ENCODE data around the gene HTR4.
"Not testable (repeated sequence)": the region's sequence is repeated elsewhere in the genome, so short reads cannot be mapped to it uniquely, and the experiment has no call there.

HTR4 gene

GRCh38 chr5:148539851-148540250, 114.5 kb downstream of the HTR4 start:
- DNase-seq (ENCODE audit: low read depth in 2 of 3, low spot score in 2 of 3), result no peak

- DNase-seq (ENCODE audit: low read depth in 2 of 3, low spot score in 2 of 3), result no peak
Observed at GRCh38 chr5:148535190-148535589, 119.1 kb downstream of the HTR4 start.

- no peak for DNase-seq (ENCODE audit: low read depth in 2 of 3, low spot score in 2 of 3)
Observed at GRCh38 chr5:148532969-148533670, 121.2 kb downstream of the HTR4 start.

DNA sequence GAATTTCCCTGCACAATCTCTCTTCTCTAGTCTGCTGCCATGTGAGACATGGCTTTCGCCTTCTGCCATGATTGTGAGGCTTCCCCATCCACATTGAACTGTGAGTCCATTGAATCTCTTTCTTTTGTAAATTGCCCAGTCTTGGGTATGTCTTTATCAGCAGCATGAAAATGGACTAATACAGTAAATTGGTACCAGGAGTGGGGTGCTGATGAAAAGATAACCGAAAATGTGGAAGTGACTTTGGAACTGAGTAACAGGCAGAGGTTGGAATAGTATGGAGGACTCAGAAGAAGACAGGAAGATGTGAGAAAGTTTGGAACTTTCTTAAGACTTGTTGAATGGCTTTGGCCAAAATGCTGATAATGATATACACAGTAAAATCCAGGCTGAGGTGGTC, 124.9 kb downstream of the HTR4 start:
- not testable (repeated sequence) for DNase-seq (ENCODE audit: low read depth in 2 of 3, low spot score in 2 of 3)

DNA sequence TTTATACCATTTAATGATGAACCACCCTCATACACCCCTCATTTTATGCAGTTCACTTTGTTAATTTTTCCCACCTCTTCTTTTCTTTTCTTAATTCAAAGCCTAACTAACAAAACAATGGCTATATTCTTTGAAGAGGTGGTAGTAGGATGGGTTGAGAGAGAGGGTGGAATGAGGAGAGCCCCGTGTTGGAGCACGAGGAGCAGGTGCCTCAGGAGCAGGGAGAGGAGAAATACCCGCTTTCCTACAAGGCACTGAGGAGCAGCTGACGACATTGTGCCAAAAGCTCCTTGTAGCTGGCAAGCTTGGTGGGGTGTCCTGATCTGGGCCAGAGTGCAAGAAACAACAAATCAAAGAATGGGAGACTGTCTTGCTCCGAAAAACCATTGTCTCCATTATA, 129.6 kb downstream of the HTR4 start:
- DNase-seq (ENCODE audit: low read depth in 2 of 3, low spot score in 2 of 3), result no peak

- no peak for DNase-seq (ENCODE audit: low read depth in 2 of 3, low spot score in 2 of 3)
Observed at GRCh38 chr5:148523139-148523538, 131.2 kb downstream of the HTR4 start.

DNA sequence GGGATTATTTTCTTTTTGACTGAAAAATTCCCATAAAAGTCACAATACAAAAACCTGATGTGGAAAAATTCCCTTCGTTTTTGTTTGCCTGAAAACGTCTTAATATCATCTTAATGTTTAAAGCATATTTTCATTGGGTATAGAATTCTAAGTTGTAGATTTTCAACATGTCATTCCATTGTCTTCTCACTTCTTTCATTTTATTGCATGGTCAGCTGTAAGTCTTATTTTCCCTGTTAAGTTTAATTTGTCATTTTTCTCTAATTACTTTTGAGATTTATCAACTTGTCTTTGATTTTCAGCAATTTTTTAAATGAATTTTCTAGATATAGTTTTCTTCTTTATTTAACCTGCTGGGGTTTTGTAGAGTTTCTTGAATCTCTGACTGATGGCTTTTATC, 138.9 kb downstream of the HTR4 start:
- DNase-seq (ENCODE audit: low read depth in 2 of 3, low spot score in 2 of 3), result no peak

DNA sequence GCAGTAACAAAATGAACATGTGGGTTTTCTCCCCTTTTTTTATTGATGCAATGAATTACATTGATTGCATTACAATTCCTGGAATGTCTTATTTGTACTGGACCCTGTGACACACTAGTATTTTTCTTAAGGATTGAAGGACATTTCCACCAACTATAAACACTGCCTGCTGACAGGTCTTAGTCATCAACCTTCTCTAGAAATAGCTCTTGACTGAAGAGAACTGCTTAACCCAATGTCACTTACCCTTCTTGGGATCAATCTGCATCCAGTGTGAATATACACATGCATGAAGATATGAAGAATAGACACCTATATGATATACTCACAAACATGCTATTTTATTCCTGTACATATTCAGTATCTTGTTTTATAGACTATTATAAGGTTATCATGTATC, 140.0 kb downstream of the HTR4 start:
- DNase-seq (ENCODE audit: low read depth in 2 of 3, low spot score in 2 of 3), result no peak

GRCh38 chr5:148512498-148512897, 141.8 kb downstream of the HTR4 start:
- no peak for DNase-seq (ENCODE audit: low read depth in 2 of 3, low spot score in 2 of 3)

- no peak for DNase-seq (ENCODE audit: low read depth in 2 of 3, low spot score in 2 of 3)
Observed at GRCh38 chr5:148511810-148512347, 142.4 kb downstream of the HTR4 start.

- no peak for DNase-seq (ENCODE audit: low read depth in 2 of 3, low spot score in 2 of 3)
Observed at GRCh38 chr5:148509893-148510292, 144.4 kb downstream of the HTR4 start.

- no peak for DNase-seq (ENCODE audit: low read depth in 2 of 3, low spot score in 2 of 3)
Observed at GRCh38 chr5:148507648-148508047, 146.7 kb downstream of the HTR4 start.

- no peak for DNase-seq (ENCODE audit: low read depth in 2 of 3, low spot score in 2 of 3)
Observed at GRCh38 chr5:148499452-148499851, 154.9 kb downstream of the HTR4 start.

GRCh38 chr5:148497757-148498156, 156.6 kb downstream of the HTR4 start:
- DNase-seq (ENCODE audit: low read depth in 2 of 3, low spot score in 2 of 3), result no peak

- DNase-seq (ENCODE audit: low read depth in 2 of 3, low spot score in 2 of 3), result no peak
Observed at GRCh38 chr5:148492351-148492750, 162.0 kb downstream of the HTR4 start.

GRCh38 chr5:148491793-148492184, 162.5 kb downstream of the HTR4 start:
- DNase-seq (ENCODE audit: low read depth in 2 of 3, low spot score in 2 of 3), result no peak

DNA sequence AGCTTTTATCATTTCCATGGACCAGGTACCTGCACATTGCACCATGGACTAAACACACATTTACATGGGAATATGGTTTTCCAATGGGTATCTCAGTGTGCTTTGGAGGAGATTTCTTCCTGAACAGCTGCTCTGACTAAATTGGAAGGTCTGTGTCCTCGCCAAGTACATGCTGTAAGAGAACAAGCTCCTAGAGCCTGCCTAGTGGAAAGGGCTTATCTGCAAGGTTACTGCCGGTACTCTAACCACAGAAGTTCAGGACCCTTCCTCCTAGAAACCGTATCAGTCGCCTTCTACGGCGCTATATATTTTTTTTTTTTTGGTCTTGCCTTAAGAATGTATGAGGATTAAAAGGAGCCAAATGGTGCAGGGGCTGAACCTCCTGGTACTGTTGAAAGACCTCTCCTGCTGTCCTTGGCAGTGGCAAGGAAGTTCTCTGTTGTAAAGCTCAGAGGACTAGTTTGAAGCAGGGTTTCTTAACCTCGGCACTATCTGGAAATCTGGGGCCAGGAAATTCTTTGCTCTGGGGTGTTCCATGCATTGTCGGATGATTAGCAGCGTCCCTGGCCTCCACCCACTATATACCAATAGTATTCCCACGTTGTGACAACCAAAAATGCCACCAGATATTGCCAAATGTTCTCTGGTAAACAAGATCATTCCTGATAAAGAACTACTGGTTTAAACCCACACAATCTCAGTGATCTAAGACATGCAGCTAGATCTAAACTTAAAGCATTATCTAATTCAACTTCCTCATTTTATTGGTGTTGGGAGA, 163.1 kb downstream of the HTR4 start:
- no peak for DNase-seq (ENCODE audit: low read depth in 2 of 3, low spot score in 2 of 3)

- no peak for DNase-seq (ENCODE audit: low read depth in 2 of 3, low spot score in 2 of 3)
Observed at GRCh38 chr5:148488757-148489156, 165.6 kb downstream of the HTR4 start.

DNA sequence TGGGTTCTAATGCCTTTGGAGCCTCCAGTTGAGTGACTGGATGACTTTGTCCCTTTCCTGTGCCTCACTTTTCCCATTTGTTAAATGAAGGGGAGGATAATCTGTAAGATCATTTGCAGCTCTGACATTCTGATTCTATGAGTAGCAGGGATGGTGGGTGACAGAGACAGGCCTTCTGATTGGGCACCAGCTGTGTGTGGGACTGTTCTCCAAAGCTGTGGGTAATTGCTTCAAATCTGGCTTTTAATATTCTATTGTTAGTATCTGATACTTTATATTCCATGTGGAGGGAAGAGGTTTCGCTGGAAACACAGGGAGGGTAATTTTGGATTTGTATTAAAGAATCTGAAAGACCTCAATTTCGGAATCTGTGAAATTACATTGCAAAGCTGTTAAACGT, 167.9 kb downstream of the HTR4 start:
- no peak for DNase-seq (ENCODE audit: low read depth in 2 of 3, low spot score in 2 of 3)

DNA sequence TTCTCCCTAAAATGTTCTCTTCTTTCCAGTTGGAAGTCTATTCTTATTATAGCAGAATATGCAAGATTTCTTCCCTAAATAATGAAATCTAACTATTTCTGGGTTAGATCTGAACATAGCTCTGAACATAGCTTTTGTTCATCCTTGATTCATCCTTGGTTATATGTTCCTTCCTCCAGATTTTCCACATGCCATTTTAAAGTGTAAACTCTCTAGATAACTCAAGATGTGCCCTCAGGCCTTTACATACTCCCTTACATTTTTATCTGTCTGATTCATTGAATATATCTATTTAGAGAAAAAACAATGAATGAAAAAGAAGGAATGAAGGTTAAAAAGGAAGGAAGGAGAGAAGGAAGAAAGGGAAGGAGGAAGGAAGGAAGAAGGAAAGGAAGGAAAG, 169.7 kb downstream of the HTR4 start:
- DNase-seq (ENCODE audit: low read depth in 2 of 3, low spot score in 2 of 3), result no peak

- DNase-seq (ENCODE audit: low read depth in 2 of 3, low spot score in 2 of 3), result no peak
Observed at GRCh38 chr5:148483750-148484149, 170.6 kb downstream of the HTR4 start.

- peak; percentile 21 to 42 (median 29) for DNase-seq (ENCODE audit: low read depth in 2 of 3, low spot score in 2 of 3)
Observed at GRCh38 chr5:148482697-148483462, 171.4 kb downstream of the HTR4 start.

All from activated CD8-positive, alpha-beta memory T cell treated with anti-CD3 and anti-CD28 coated beads for 48 hours (primary cell).